Activated CD8-positive, alpha-beta memory T cell treated with anti-CD3 and anti-CD28 coated beads for 48 hours (primary cell): ENCODE measurements around the gene SLC12A7.
"Not testable (repeated sequence)": the region's sequence is repeated elsewhere in the genome, so short reads cannot be mapped to it uniquely, and the experiment has no call there.

Experiments
- DNase-seq, 3 experiments: peaks; one replicate each; pipeline ENCODE4 v3.0.0-alpha.2; 2020; ENCODE audit warnings: low read depth in 2 of 3, low spot score in 2 of 3

SLC12A7 gene

DNA sequence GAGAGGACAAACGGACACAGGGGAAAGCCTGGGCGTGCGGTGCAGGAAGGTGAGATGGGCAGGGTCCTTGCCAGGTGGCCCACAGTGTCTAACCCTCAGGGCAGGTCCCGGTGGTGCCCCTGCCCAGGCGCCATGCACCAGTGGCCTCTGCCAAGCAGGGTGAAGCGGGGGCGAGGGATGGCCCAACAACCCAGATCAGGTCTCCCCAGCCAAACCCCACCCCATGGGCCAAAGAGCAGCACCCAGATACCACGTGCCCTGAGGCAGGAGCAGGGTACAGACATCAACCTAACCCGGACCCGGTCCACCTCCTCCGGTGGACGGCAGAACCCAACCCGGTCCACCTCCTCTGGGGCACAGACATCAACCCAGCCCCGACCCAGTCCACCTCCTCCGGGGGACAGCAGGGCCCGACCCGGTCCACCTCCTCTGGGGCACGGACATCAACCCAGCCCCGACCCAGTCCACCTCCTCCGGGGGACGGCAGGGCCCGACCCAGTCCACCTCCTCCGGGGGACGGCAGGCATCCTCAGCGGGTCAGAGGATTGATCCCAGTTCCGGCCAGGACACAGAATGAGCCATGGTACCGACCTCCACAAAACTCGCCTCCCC is 12.8 kb downstream of the SLC12A7 start:
- DNase-seq, result no peak

DNA sequence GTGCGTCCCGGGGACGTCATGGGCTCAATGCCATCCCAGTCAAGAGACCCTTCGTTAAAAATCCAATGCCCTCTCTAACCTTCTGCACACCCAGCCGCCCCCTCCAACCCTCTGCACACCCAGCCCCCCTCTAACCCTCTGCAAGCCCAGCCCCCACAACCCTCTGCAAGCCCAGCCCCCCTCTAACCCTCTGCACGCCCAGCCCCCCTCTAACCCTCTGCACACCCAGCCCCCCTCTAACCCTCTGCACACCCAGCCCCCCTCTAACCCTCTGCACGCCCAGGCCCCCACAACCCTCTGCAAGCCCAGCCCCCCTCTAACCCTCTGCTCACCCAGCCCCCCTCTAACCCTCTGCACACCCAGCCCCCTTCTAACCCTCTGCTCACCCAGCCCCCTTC is 13.9 kb downstream of the SLC12A7 start:
- DNase-seq, result not testable (repeated sequence)

- DNase-seq, result no peak
These were observed 14.4 kb downstream of the SLC12A7 start for GRCh38 chr5:1097381-1097987.

GRCh38 chr5:1096838-1097237 is 15.0 kb downstream of the SLC12A7 start:
- no peak for DNase-seq

- DNase-seq, result no peak
These were observed 15.9 kb downstream of the SLC12A7 start for GRCh38 chr5:1095990-1096363.

DNA sequence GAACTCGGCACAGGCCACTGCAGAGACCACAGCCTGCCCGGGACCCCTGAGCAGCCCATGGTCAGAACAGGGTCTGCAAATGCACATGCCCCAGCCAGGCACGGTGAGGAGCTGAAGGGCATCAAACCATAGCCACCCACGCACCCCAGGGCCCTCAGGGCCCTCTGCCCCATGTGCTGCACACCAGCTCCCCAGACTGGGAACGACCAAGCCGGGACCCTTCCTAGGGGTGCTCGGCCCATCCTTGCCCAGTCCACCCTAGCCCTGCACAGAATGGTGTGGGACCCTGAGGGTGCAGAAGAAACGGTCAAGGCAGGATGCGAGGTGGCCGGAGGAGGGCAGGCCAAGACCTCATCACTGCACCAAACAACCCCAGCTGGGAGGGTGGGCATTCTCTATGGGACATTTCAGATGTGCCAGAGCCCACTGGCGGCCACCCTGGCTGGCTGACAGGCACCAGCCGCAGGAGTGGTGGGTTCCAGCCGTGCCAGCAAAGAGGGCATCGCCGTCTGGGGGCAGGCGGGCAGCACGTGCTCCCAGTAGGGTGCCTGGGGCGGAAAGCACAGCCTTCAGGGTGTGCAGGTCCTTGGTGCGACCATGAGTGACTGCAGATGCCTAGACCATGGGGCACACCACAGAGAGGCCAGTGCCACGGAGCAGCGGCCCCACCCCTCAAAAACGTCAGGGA is 16.4 kb downstream of the SLC12A7 start:
- DNase-seq, result no peak

- DNase-seq, result no peak
These were observed 17.1 kb downstream of the SLC12A7 start for GRCh38 chr5:1094670-1095190.

DNA sequence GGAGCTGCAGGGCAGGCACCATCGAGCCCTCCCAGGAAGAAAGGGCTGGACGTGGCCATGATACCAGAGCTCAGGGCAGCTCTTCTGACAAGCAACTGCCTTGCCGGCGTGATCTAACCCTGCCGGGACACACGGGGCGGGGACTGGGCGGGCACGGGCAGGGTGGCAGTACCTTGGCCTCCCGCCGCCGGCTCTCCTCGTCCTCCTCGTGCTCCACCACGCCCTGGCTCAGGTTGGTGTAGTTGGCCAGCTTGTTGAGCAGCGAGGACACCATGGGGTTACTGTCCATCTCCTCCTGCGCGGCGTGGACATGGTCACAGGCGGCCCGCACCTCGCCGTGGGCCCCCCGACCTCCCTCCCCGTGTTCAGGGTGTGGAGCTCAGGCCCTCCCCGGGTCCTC is 18.5 kb downstream of the SLC12A7 start:
- DNase-seq, result no peak

GRCh38 chr5:1092122-1092521 is 19.7 kb downstream of the SLC12A7 start:
- DNase-seq, result no peak

DNA sequence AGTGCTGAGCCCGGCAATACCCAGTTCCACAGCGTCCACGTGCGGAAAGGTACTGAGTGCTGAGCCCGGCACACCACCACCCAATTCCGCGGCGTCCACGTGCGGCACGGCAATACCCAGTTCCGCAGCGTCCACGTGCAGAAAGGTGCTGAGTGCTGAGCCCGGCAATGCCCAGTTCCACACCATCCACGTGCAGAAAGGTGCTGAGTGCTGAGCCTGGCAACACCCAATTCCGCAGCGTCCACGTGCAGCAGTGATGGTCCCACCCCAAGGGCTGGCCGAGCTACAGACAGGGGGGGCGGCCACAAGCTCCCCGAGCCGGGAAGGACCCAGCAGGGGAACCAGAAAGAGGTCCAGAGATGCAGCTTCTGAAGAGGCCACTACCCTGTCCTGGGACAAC is 20.2 kb downstream of the SLC12A7 start:
- no peak for DNase-seq

DNA sequence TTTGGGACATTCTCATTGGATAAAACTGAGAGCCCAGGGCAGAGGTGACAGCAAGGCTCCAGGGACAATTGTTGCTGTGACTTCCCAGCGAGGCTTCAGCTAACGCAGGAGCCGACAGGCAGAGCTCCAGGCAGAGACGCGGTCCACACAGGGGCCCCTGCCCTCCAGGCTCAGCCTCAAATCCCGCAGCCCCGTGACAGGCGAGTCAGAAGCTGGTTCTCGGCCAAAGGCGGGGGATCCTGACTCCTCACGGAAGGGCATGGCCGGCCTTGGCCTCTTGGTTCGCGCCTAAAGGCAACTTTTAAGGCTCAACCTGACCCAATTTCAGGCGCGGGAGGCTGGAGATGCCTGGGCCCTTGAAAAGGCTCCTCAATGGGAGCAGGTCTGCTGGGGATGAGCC is 21.3 kb downstream of the SLC12A7 start:
- DNase-seq, result no peak

- no peak for DNase-seq
These were observed 22.2 kb downstream of the SLC12A7 start for GRCh38 chr5:1089621-1090040.

DNA sequence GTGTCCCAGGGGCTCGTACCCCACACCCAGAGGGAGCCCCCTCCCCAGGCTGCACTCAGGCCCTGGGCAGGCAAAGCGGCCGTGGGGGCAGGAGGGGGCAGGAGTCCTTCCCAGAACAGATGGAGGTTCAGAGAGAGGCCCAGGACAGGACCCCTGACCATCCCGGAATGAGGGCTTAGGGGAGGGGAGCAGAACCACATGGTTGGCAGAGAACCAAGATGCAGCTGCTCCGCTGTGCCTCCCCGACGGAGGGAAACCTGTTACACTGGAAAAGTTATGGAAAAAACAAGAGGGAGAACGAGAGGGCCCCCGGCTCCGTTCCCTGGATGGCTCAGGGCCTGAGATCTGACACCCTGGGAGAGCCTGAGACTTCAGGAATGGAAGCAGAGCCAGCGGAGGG is 22.7 kb downstream of the SLC12A7 start:
- no peak for DNase-seq

GRCh38 chr5:1088726-1089125 is 23.1 kb downstream of the SLC12A7 start:
- DNase-seq, result no peak

- no peak for DNase-seq
These were observed 23.8 kb downstream of the SLC12A7 start for GRCh38 chr5:1088031-1088430.

- no peak for DNase-seq
These were observed 24.4 kb downstream of the SLC12A7 start for GRCh38 chr5:1087428-1087827.

DNA sequence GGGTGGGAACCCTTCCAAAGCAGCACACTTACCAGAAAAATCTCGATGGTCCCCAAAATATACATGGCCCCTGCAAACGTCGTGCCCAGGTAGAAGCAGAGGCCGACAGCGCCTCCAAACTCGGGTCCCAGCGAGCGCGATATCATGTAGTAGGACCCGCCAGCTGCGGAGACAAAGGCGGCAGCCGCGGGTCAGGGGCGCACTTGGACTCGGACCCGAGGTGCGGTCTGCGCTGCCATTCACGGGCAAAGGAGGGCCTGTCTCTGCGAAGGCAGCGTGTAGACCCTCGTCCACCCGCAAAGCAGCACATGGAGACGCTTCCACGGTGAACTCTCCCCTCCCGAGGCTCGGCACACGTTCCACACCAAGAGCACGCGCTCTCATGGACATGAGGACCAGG is 25.0 kb downstream of the SLC12A7 start:
- no peak for DNase-seq

DNA sequence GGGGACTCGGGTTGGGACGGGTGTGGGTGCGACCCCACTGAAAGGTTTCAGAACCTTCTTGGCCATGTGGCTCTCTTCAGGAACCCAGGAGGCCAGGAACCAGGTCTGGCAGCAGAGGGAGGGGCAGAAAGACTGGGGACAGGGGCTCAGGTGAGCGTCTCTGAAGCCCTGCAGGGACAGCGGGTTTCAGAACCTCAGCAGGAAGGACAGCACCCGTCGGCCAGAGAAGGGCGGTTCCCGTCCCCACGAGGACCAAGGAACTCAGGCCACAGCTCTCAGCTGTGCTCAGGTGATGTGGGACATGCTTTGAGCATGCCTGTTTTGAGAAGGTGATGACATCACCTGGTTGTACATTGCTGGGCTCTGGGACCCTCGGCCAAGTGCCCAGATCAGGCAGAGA is 25.7 kb downstream of the SLC12A7 start:
- no peak for DNase-seq

DNA sequence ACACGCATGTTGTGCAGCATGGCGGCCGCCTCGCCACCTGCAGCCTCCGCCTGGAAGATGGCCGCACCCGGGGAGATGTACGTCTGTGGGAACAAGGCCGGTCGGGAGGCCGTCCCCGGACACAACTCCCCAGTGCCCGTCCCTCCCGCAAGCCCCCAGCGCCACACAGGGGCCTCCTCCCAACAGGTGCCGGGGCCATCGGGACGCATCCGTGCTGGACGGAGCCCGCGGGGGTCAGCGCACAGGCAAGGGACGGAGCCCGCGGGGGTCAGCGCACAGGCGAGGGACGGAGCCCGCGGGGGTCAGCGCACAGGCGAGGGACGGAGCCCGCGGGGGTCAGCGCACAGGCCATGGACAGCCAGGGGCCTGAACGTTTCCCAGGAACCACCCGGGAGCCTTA is 26.5 kb downstream of the SLC12A7 start:
- no peak for DNase-seq

GRCh38 chr5:1083823-1084605 is 27.8 kb downstream of the SLC12A7 start:
- no peak for DNase-seq

- DNase-seq, result not testable (repeated sequence)
These were observed 28.8 kb downstream of the SLC12A7 start for GRCh38 chr5:1083026-1083425.

GRCh38 chr5:1081519-1081918 is 30.3 kb downstream of the SLC12A7 start:
- DNase-seq, result no peak
